IPS-18a (cell line): ENCODE results near the gene APRT.

Experiments used
- H3K27ac ChIP-seq: one replicate; pipeline ENCODE4 v1.5.1; 2013; ENCODE audit warnings: low read length
- H3K27me3 ChIP-seq: one replicate; pipeline ENCODE4 v1.6.1; 2013; ENCODE audit warnings: mild to moderate bottlenecking, low read length; ENCODE audit not compliant: control insufficient read depth, insufficient read depth
- H3K36me3 ChIP-seq: one replicate; pipeline ENCODE4 v1.6.1; 2013; ENCODE audit warnings: low read depth, low read length; ENCODE audit not compliant: control insufficient read depth
- H3K4me1 ChIP-seq: one replicate; pipeline ENCODE4 v1.6.1; 2013; ENCODE audit warnings: low read depth, low read length; ENCODE audit not compliant: control insufficient read depth
- H3K4me3 ChIP-seq: one replicate; pipeline ENCODE4 v1.5.1; 2013; ENCODE audit warnings: low read length
- H3K9ac ChIP-seq: one replicate; pipeline ENCODE4 v1.6.1; 2013; ENCODE audit warnings: mild to moderate bottlenecking, low read length, moderate library complexity
- H3K9me3 ChIP-seq: one replicate; pipeline ENCODE4 v1.6.1; 2013; ENCODE audit warnings: low read depth, low read length; ENCODE audit not compliant: control insufficient read depth

APRT gene

DNA sequence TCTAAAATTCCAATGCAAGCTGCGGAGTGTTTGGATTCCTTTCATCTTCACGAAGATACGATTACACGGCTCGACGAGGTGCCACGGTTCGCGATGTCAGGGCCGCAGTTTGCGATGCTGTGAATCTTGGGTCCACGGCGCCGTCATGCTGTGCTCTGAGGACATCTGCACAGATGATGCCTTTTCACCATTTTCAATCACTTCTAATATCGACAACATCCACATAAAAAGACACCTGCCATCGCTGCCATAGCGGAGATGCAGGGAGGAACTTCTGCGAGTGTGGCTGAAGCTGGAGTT, 6.8 kb upstream of the APRT start:
- H3K9ac ChIP-seq: no peak overlapping the region
- H3K9me3 ChIP-seq: no peaks in the 10 kb centered on the region
- no peaks in the 10 kb centered on the region for H3K4me1 ChIP-seq
- H3K36me3 ChIP-seq: no peaks in the 10 kb centered on the region
- no peaks in the 10 kb centered on the region for H3K27me3 ChIP-seq
- no peak overlapping the region for H3K4me3 ChIP-seq
- no peak overlapping the region for H3K27ac ChIP-seq

DNA sequence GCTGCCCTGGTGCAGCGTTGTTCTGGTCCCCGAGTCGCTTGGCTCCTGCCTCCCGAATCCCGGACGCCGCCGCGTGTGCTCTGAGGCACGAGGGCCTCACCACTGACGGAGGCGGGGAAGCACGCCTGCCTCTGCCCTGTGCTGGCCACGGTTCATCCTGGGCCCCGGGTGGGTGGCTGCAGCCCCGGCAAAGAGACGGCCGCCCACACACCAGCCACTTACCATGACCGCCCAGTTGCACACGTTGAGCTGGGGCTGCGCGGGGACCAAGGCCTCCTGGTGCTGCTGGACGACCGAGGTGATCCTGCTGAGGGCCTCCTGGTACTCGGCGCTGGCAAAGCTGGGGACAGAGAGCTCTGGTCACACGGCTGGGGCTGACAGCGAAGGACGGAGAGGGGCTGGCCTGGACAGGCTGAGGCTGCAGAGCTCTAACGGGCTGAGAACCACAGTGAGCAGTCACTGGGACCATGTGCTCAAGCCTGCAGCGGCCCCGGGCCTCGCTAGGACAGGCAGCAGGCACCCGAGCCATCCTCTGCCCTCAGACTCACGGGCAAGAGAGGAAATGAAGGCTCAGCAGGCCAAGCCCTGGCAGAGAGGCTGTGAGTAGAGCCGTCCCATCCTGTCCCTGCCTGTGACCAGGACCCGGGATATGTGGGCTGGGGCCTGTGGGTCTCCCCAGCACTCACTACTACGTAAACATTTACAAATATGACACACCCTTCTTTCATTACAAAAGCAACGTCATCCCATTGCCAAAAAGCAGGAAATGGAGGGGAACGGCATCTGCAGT, 6.3 kb upstream of the APRT start:
- Histone ChIP-seq H3K9ac (no peak overlapping the region), H3K9me3 (no peaks in the 10 kb centered on the region), H3K27me3 (no peaks in the 10 kb centered on the region), H3K36me3 (no peaks in the 10 kb centered on the region), H3K4me3 (no peak overlapping the region), H3K4me1 (no peaks in the 10 kb centered on the region), H3K27ac (no peak overlapping the region)

DNA sequence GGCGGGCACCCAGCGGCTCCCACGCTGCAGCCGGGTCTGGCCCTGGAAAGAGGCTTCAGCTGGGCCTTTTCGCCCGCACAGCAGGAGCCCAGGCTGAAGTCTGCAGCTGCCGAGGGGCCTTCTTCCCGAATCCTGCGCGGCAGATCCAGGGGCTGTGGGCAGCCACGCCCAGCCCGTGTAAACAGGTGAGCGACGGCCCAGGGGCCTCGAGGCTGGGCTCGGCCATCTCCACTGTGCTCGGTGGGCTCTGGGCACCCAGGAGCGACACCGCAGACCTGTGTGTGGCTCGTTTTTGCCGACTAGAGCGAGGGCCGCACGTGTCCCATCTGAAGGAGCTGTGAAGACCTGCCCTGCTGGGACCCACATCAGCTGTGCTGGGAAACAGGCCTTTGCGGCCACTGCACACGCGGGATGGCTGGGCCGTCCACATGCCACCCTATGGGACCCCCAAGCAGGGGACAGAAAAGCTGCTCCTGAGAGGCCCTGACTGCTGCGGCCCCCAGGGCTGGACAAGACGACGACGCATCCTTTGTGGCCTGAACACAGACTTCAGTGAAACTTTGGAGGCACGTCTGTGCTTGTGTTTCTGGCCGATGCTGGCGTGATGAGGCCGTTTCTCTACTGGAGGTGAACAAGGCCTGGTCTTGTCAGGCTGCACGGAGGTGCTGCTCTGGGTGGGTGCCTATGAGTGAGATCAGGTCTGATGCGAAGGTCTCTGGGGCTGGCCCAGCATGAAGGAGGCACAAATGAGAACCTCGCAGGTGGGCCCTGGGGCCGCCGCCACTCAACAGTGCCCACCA, 5.2 kb upstream of the APRT start:
- Histone ChIP-seq H3K4me1 (no peaks in the 10 kb centered on the region), H3K9me3 (no peaks in the 10 kb centered on the region), H3K36me3 (no peaks in the 10 kb centered on the region), H3K27ac (no peak overlapping the region), H3K4me3 (no peak overlapping the region), H3K9ac (no peak overlapping the region), H3K27me3 (no peaks in the 10 kb centered on the region)

DNA sequence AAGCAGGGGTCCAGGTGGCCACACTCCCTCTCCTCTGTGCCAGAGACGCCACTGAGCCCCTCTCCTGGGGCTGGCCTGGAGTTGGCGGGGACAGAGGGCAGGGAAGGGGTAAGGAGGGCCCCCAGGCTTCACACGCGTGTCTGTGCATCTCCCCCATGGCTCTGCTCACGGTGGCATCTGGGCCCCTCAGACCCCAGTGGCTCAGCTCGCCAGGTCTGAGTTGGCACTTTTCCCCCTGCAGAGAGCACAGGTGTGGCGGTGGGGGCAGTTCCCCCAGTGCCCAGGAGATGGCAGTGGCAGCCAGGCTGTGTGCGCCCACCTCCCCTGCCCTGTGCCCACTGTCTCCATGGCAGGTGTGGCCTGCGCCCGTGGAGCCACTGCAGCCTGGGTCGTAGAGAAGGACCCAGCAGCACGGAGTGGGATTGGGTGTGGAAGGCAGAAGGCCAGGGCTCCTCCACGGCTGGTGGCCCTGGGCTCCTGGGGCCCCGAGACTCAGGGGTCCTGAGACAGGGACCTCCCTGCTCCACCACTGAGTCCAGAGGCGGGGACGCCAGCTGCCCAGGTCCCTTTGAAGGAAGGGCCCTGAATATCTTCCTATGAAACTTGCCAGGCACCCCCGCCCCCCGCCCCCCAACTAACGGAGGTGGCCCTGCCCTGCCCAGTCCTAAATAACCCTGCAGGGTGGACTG, 4.3 kb upstream of the APRT start:
- Histone ChIP-seq H3K36me3 (no peaks in the 10 kb centered on the region), H3K9me3 (no peaks in the 10 kb centered on the region), H3K27ac (no peak overlapping the region), H3K4me1 (no peaks in the 10 kb centered on the region), H3K9ac (no peak overlapping the region), H3K27me3 (no peaks in the 10 kb centered on the region), H3K4me3 (no peak overlapping the region)

DNA sequence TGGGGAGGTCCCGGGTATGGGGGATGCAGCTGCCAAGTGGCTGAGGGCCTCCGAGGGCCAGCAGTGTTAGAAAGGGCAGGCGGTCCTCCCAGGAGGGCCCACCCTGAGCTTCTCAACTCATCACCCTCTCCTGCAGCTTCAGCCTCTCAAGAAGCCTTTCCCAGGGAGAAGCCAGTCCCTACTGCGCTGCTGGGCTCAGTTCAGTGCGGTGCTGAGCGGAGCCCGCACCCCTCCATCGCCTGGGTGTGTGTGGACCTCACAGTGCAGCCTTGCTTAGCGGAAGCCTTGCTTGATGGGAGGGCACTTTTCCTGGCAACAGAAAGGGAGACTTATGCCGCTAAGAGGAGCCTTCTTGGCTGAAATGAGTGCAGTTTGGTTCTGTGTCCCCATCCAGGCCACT, 3.5 kb upstream of the APRT start:
- no peak overlapping the region for H3K4me3 ChIP-seq
- H3K27ac ChIP-seq: no peak overlapping the region
- H3K9me3 ChIP-seq: no peaks in the 10 kb centered on the region

DNA sequence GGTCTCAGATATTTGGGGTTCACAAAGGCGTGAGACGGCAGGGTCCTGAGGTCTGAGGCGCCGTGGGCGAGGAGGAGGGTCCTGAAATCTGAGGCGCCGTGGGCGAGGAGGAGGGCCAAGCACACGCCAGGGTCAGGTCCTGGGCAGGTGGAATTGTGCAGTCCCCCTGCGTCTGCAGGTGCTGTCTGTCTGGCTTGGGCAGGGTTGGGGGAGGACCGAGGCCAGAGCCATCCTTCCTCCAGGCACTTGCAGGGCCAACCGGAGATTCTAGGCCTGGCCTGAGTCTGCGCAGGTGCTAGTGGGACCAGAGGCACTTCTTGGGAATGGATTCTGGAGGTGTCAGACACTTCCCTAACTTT, 2.4 kb upstream of the APRT start:
- H3K4me1 ChIP-seq: peaks cover 7% of the 10 kb centered on the region
- no peak overlapping the region for H3K4me3 ChIP-seq
- peaks cover 9% of the 10 kb centered on the region for H3K36me3 ChIP-seq
- no peaks in the 10 kb centered on the region for H3K27me3 ChIP-seq
- no peak overlapping the region for H3K9ac ChIP-seq
- no peaks in the 10 kb centered on the region for H3K9me3 ChIP-seq
- no peak overlapping the region for H3K27ac ChIP-seq

More for the DNA sequence above, 3.5 kb upstream of the APRT start:
- H3K4me1 ChIP-seq: peaks cover 4% of the 10 kb centered on the region
- no peaks in the 10 kb centered on the region for H3K27me3 ChIP-seq
- H3K9ac ChIP-seq: no peak overlapping the region
- no peaks in the 10 kb centered on the region for H3K36me3 ChIP-seq

DNA sequence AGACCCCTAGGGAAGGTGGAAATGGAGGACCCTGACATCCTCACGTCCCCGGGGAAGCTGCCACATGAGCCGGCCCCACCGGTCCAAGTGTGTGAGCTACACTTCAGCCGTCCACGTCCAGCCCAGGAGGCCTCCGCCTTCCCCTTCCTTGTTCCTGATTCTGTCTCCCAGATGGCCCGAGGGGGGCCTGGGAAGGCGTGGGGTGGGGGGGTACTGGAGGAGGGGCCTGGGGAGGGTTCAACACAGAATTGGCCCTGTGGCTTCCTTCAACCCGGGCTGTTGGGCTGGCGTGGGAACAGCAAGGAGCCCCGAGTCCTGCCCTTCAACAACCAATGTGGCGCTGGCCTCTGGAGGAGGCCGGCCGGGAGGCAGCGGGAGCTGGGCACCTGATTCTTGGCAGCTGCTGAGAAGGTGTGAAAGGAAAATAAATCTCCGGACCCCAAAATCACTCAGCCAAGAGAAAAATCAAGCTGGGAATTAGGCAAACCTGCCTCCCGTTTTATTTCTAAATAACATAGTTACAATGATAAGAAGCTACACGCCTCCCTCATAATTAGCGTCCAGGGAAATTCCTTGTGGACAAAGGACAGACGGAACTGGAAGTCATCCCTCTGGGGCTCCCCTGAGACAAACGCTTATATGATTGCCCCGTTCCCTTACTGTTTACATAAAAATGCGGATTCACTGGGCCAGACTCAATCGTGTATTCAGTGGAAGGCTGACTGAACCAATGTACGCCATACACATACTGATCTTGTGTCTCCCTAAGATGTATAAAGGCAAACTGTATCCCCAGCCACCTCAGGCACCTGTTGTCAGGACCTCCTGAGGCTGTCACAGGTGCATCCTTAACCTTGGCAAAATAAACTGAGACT, 1.8 kb upstream of the APRT start:
- no peak overlapping the region for H3K4me3 ChIP-seq
- peaks cover 15% of the 10 kb centered on the region for H3K36me3 ChIP-seq
- peaks cover 7% of the 10 kb centered on the region for H3K4me1 ChIP-seq
- H3K27ac ChIP-seq: no peak overlapping the region
- no peaks in the 10 kb centered on the region for H3K27me3 ChIP-seq
- no peak overlapping the region for H3K9ac ChIP-seq
- no peaks in the 10 kb centered on the region for H3K9me3 ChIP-seq

DNA sequence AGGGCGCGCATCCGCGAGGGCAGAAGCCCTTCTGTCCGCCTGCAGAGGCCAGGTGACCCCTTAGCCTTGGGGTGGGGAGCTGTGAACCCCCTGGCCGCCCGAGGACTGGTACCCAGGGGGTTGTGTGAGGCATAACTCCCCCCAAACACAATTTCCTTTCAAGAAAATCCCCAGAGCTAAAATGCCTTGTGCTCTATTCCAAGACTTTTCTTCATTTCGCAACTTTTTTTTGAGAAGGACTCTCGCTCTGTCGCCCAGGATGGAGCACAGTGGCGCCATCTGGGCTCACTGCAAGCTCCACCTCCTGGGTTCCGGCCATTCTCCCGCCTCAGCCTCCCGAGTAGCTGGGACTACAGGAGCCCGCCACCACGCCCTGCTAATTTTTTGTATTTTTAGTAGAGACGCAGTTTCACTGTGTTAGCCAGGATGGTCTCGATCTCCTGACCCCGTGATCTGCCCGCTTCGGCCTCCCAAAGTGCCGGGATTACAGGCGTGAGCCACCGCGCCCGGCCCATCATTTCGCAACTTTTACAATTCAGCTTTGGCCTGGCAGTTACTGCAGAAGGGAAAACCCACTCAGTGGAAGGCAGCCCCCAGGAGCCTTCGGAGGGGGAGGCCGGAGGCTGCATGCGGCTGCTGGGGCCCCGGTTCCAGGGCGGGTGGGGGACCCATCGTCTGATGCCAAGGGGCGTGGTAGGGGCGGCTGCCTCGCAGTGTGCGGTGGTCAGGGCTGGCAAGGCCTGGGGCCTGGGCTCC, 963 bp upstream of the APRT start:
- Histone ChIP-seq H3K27ac (peak overlapping the region; percentile 88), H3K36me3 (peaks cover 24% of the 10 kb centered on the region), H3K4me1 (peaks cover 7% of the 10 kb centered on the region), H3K9me3 (no peaks in the 10 kb centered on the region), H3K27me3 (no peaks in the 10 kb centered on the region), H3K9ac (peak overlapping the region; percentile 93), H3K4me3 (peak overlapping the region; percentile 87)

DNA sequence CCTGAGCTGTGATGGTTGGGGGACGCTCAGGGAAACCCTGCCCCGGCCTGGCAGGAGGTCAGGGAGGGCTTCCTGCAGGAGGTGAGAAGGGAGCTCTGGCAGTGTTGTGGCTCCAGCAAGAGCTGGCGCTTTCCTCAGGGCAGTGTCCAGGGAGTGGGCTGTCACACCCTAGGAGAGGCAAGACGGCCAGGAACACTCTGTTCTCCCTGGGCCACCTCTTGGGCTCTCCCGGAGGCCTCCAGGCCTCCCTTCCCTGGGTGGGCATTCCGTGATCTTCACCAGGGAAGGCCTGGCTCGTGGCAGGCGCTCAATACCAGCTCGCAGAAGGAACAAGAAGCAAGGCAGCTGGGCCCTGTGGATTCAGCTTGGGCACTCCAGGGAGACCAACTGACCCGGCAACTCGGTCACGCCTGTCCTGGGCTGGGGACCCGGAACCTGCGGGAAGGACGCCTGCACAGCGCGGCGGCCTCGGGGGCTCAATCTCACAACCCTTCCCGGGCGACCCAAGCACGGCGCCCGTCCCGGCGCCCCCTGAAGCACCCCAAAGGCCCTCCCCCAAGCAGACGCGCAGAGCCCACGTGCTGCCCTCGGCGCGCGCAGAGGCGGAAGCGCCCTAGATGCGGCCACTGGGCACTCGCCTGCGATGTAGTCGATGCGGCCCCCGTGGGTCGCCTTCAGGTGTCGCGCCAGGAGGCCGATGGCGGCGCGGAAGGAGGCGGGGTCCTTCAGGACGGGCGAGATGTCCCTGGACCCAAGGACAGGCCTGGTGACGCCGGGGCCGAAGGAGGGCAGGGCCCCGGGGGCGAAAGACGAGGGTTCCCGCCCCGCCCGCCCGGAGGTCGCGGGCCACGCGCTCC, 588 bp downstream of the APRT start:
- peak overlapping the region; percentile 87 for H3K4me3 ChIP-seq
- peak overlapping the region; percentile 93 for H3K9ac ChIP-seq
- peaks cover 39% of the 10 kb centered on the region for H3K36me3 ChIP-seq
- H3K27me3 ChIP-seq: no peaks in the 10 kb centered on the region
- no peaks in the 10 kb centered on the region for H3K9me3 ChIP-seq
- H3K27ac ChIP-seq: peak overlapping the region; percentile 39
- H3K4me1 ChIP-seq: peaks cover 7% of the 10 kb centered on the region
